Measurements from ENCODE around the gene PHF5A. TPM values are rescaled to one million over a fixed set of nuclear protein-coding genes. Genes with fewer than 3 reads are reported as not detected.

Gene PHF5A
- total and polyA plus RNA-seq, 10 of the 15 experiments (the other 5 are each of a cell fraction or from before 2014, with no cell fraction given), result 40.5 to 115 (median 79.2) TPM

DNA sequence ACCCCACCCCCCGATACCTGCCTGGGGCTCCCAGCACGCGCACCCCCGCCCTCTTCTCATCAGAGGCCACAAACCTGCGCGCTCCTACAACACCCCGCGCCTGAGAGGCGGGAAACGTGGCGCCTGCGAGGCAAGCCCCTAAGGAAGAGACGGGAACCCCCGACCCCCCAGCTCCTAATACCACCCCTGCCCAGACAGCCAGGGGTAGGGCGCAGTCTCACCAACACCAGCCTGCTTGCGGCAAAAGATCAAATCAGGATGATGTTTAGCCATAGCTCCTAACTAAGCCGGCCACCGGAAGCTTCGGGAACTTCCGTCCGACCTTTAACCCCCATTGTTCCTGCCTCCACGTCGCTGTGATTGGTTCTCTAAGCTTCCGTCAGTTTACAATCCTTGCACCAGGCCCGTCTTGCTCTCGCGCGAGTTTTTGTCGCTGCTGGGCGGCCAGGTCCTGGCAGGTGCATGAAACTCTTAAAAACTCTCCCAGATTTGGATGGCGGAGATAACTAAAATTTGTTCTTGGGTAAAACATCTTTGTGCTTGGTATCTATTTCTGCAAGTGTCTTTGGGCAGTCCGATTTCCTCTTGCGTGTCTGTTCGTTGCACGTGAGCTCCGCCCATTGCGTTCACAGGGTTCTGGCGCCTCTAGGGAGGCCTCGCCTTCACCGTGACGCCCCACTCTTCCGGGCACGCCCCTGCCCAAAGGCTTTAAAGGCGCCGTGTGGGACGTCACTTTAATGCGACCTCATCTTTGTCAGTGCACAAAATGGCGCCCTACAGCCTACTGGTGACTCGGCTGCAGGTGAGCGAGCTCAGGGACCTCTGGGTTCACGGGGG, at the start of gene PHF5A, which contains the start of gene ACO2 (continued):
- TF ChIP-seq SPI1 (IDR thresholded peaks at IDR 0.05; ENCODE audit: borderline replicate concordance, insufficient read depth, low read depth, low read length) (no peak), SMARCA5 (IDR thresholded peaks at IDR 0.05) (no peak), SMAD1 (IDR thresholded peaks at IDR 0.05; ENCODE audit: low read depth, partially characterized antibody) (peak; percentile 33), ZNF207 (IDR thresholded peaks at IDR 0.05; ENCODE audit: borderline replicate concordance) (peak; percentile 85; the same call in 1 of the 2 replicates), IKZF2 (IDR thresholded peaks at IDR 0.05) (no peak), ZSCAN29 (IDR thresholded peaks at IDR 0.05) (no peak), HCFC1 (IDR thresholded peaks at IDR 0.05; ENCODE audit: low read length) (peak; percentile 77), CBX3 (IDR thresholded peaks at IDR 0.05; ENCODE audit: borderline replicate concordance, low read depth) (no peak), HDAC2 (IDR thresholded peaks at IDR 0.05) (0 out of 2 replicates have a peak, but pooled peaks have one; percentile 93), KDM1A (IDR thresholded peaks at IDR 0.05; ENCODE audit: borderline replicate concordance) (no peak), MYB (IDR thresholded peaks at IDR 0.05; ENCODE audit: borderline replicate concordance, low read depth, low read length) (peak; percentile 36; the same call in 1 of the 2 replicates), PAX8 (IDR thresholded peaks at IDR 0.05) (no peak)
- TF ChIP-seq, protein P1, sequence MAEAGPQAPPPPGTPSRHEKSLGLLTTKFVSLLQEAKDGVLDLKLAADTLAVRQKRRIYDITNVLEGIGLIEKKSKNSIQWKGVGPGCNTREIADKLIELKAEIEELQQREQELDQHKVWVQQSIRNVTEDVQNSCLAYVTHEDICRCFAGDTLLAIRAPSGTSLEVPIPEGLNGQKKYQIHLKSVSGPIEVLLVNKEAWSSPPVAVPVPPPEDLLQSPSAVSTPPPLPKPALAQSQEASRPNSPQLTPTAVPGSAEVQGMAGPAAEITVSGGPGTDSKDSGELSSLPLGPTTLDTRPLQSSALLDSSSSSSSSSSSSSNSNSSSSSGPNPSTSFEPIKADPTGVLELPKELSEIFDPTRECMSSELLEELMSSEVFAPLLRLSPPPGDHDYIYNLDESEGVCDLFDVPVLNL (IDR thresholded peaks at IDR 0.05; ENCODE audit: low read depth, low read length), result no peak
- TF ChIP-seq, protein P2, sequence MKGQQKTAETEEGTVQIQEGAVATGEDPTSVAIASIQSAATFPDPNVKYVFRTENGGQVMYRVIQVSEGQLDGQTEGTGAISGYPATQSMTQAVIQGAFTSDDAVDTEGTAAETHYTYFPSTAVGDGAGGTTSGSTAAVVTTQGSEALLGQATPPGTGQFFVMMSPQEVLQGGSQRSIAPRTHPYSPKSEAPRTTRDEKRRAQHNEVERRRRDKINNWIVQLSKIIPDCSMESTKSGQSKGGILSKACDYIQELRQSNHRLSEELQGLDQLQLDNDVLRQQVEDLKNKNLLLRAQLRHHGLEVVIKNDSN (IDR thresholded peaks at IDR 0.05; ENCODE audit: borderline replicate concordance, extremely low read length, insufficient read depth, low read depth, low read length), result no peak
- TF ChIP-seq, protein P3, sequence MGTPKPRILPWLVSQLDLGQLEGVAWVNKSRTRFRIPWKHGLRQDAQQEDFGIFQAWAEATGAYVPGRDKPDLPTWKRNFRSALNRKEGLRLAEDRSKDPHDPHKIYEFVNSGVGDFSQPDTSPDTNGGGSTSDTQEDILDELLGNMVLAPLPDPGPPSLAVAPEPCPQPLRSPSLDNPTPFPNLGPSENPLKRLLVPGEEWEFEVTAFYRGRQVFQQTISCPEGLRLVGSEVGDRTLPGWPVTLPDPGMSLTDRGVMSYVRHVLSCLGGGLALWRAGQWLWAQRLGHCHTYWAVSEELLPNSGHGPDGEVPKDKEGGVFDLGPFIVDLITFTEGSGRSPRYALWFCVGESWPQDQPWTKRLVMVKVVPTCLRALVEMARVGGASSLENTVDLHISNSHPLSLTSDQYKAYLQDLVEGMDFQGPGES (IDR thresholded peaks at IDR 0.05), result no peak
- TF ChIP-seq, protein P4, sequence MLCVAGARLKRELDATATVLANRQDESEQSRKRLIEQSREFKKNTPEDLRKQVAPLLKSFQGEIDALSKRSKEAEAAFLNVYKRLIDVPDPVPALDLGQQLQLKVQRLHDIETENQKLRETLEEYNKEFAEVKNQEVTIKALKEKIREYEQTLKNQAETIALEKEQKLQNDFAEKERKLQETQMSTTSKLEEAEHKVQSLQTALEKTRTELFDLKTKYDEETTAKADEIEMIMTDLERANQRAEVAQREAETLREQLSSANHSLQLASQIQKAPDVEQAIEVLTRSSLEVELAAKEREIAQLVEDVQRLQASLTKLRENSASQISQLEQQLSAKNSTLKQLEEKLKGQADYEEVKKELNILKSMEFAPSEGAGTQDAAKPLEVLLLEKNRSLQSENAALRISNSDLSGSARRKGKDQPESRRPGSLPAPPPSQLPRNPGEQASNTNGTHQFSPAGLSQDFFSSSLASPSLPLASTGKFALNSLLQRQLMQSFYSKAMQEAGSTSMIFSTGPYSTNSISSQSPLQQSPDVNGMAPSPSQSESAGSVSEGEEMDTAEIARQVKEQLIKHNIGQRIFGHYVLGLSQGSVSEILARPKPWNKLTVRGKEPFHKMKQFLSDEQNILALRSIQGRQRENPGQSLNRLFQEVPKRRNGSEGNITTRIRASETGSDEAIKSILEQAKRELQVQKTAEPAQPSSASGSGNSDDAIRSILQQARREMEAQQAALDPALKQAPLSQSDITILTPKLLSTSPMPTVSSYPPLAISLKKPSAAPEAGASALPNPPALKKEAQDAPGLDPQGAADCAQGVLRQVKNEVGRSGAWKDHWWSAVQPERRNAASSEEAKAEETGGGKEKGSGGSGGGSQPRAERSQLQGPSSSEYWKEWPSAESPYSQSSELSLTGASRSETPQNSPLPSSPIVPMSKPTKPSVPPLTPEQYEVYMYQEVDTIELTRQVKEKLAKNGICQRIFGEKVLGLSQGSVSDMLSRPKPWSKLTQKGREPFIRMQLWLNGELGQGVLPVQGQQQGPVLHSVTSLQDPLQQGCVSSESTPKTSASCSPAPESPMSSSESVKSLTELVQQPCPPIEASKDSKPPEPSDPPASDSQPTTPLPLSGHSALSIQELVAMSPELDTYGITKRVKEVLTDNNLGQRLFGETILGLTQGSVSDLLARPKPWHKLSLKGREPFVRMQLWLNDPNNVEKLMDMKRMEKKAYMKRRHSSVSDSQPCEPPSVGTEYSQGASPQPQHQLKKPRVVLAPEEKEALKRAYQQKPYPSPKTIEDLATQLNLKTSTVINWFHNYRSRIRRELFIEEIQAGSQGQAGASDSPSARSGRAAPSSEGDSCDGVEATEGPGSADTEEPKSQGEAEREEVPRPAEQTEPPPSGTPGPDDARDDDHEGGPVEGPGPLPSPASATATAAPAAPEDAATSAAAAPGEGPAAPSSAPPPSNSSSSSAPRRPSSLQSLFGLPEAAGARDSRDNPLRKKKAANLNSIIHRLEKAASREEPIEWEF (IDR thresholded peaks at IDR 0.05; ENCODE audit: insufficient replicate concordance, low read depth, low read length), result no peak
- TF ChIP-seq, protein P5, sequence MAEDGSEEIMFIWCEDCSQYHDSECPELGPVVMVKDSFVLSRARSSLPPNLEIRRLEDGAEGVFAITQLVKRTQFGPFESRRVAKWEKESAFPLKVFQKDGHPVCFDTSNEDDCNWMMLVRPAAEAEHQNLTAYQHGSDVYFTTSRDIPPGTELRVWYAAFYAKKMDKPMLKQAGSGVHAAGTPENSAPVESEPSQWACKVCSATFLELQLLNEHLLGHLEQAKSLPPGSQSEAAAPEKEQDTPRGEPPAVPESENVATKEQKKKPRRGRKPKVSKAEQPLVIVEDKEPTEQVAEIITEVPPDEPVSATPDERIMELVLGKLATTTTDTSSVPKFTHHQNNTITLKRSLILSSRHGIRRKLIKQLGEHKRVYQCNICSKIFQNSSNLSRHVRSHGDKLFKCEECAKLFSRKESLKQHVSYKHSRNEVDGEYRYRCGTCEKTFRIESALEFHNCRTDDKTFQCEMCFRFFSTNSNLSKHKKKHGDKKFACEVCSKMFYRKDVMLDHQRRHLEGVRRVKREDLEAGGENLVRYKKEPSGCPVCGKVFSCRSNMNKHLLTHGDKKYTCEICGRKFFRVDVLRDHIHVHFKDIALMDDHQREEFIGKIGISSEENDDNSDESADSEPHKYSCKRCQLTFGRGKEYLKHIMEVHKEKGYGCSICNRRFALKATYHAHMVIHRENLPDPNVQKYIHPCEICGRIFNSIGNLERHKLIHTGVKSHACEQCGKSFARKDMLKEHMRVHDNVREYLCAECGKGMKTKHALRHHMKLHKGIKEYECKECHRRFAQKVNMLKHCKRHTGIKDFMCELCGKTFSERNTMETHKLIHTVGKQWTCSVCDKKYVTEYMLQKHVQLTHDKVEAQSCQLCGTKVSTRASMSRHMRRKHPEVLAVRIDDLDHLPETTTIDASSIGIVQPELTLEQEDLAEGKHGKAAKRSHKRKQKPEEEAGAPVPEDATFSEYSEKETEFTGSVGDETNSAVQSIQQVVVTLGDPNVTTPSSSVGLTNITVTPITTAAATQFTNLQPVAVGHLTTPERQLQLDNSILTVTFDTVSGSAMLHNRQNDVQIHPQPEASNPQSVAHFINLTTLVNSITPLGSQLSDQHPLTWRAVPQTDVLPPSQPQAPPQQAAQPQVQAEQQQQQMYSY (CRISPR knock-in tag; IDR thresholded peaks at IDR 0.05), result no peak
